Upper lobe of left lung (tissue), 4 donors: Measurements from ENCODE around the gene TYW3.

Source experiments
- CTCF ChIP-seq, 6 experiments: fragments of 450-650 bp in 4 of 6; fragments of 200-600 bp in 2 of 6; sonication (generic) in 2 of 6; IDR thresholded peaks; one replicate each; pipeline ENCODE4 v1.5.1; 2016 to 2019; ENCODE audit warnings: antibody characterized with exemption in 6 of 6
- POLR2AphosphoS5 ChIP-seq, 2 donors: sonication (generic); formaldehyde crosslinking; IDR thresholded peaks; one replicate each; pipeline ENCODE4 v1.5.1; 2017; ENCODE audit warnings: antibody characterized with exemption in 2 of 2

GRCh38 chr1:74690364-74690696 lies 42.6 kb upstream of the TYW3 start:
- TF ChIP-seq CTCF (IDR thresholded peaks at IDR 0.05) (no peak), POLR2AphosphoS5 (IDR thresholded peaks at IDR 0.05) (no peak)
